HepG2 (cell line): ENCODE data around the gene TIMM9. TPM values are rescaled to one million over a fixed set of nuclear protein-coding genes. Genes with fewer than 3 reads are reported as not detected.

Experiments
- ATAC-seq: fragments of 200-7000 bp; cut with Tn5 transposase; 3 replicates; pipeline ENCODE4 v1.9.1; 2020; ENCODE audit warnings: mild to moderate bottlenecking, moderate library complexity
- BruUV-seq: library from RNA; stranded (reverse); fragments of 400-500 nt; replicated peaks from 2 replicates; lab custom pipeline; 2021; lab: Mats Ljungman, UMichigan
- CTCF ChIA-PET: fragments of 300-600 bp; formaldehyde crosslinking; extraction: SDS; loops from one replicate; lab custom pipeline; 2021; ENCODE audit warnings: low total read pairs, inconsistent platforms, low intra/inter-chr PET ratio; lab: Yijun Ruan, JAX
- POLR2A ChIA-PET: fragments of 350-600 bp; sonication (Branson Sonifier 250); formaldehyde crosslinking; loops from one replicate; lab custom pipeline; 2020; ENCODE audit warnings: antibody characterized with exemption, inconsistent platforms; lab: Yijun Ruan, JAX
- DNase-seq: peaks from one replicate; pipeline ENCODE4 v3.0.0-alpha.2; 2015; ENCODE audit warnings: low spot score
- FAIRE-seq: peaks from 3 replicates; lab custom pipeline; 2011; peaks lifted over from hg19 to GRCh38; lab: Jason Lieb, UNC
- H2AFZ ChIP-seq: one replicate; pipeline ENCODE4 v1.6.1; 2011; ENCODE audit warnings: low read length, inconsistent platforms
- H3K27ac ChIP-seq: fragments of 300-600 bp; 3 replicates; pipeline ENCODE4 v1.8.0; 2011; ENCODE audit warnings: mixed run types, mild to moderate bottlenecking, mixed read lengths, low read length, inconsistent platforms; ENCODE audit not compliant: insufficient read depth; ENCODE audit errors: extremely low read length
- H3K27me3 ChIP-seq, 2 experiments: fragments of 200-600 bp in 1 of 2; 2 replicates in 1 of 2; 3 replicates in 1 of 2; pipeline versions ENCODE4 v1.6.0 to v1.8.0; 2011; ENCODE audit warnings: low read length in 2 of 2, mild to moderate bottlenecking in 2 of 2, moderate library complexity in 2 of 2, inconsistent platforms in 1 of 2; ENCODE audit not compliant: insufficient read depth in 2 of 2, control insufficient read depth in 1 of 2
- H3K36me3 ChIP-seq, 2 experiments: fragments of 200-600 bp in 1 of 2; replicated peaks in 1 of 2; 2 replicates in 1 of 2; 3 replicates in 1 of 2; pipeline versions ENCODE4 v1.5.1 to v1.8.0; 2011; ENCODE audit warnings: low read length in 2 of 2, inconsistent platforms in 1 of 2; ENCODE audit not compliant: insufficient read depth in 2 of 2, control insufficient read depth in 1 of 2
- H3K4me1 ChIP-seq: 2 replicates; pipeline ENCODE4 v1.5.1; 2012; ENCODE audit warnings: low read length, inconsistent platforms; ENCODE audit not compliant: insufficient read depth
- H3K4me2 ChIP-seq: 2 replicates; pipeline ENCODE4 v1.6.0; 2011; ENCODE audit warnings: low read depth, low read length, inconsistent platforms
- H3K4me3 ChIP-seq, 3 experiments: fragments of 200-600 bp in 1 of 3; sonication (generic), shearing (Covaris generic) in 1 of 3; replicated peaks in 1 of 3; 2 replicates each; pipeline ENCODE4 v1.5.1; 2011 to 2016; ENCODE audit warnings: low read length in 3 of 3, inconsistent platforms in 2 of 3, low read depth in 2 of 3, mild to moderate bottlenecking in 2 of 3, control low read depth in 1 of 3, mixed read lengths in 1 of 3; ENCODE audit not compliant: insufficient read depth in 1 of 3
- H3K79me2 ChIP-seq: one replicate; pipeline ENCODE4 v1.6.1; 2011; ENCODE audit warnings: low read length, inconsistent platforms; ENCODE audit not compliant: insufficient read depth
- H3K9ac ChIP-seq: 2 replicates; pipeline ENCODE4 v1.6.0; 2011; ENCODE audit warnings: mild to moderate bottlenecking, low read depth, low read length, inconsistent platforms; ENCODE audit not compliant: insufficient read depth
- H3K9me3 ChIP-seq: 2 replicates; pipeline ENCODE4 v1.5.1; 2012; ENCODE audit warnings: mild to moderate bottlenecking, low read length
- H4K20me1 ChIP-seq: 2 replicates; pipeline ENCODE4 v1.6.0; 2011; ENCODE audit warnings: inconsistent platforms, mild to moderate bottlenecking, low read length, moderate library complexity; ENCODE audit not compliant: insufficient read depth
- MBNL3 ChIP-seq: fragments of 250-450 bp; sonication (Bioruptor Pico); conservative IDR thresholded peaks from 2 replicates; pipeline ENCODE4 v1.8.0; 2022; ENCODE audit warnings: mild to moderate bottlenecking, inconsistent platforms
- PLRG1 ChIP-seq: fragments of 450-650 bp; conservative IDR thresholded peaks from 2 replicates; pipeline ENCODE4 v1.6.1; 2016
- SUZ12 ChIP-seq: fragments of 150-350 bp; IDR thresholded peaks from 2 replicates; pipeline ENCODE4 v1.6.1; 2014; ENCODE audit warnings: low read depth, low read length
- ZNF782 ChIP-seq: sonication (generic); formaldehyde crosslinking; IDR thresholded peaks from 2 replicates; pipeline ENCODE4 v1.4.0; 2020; ENCODE audit warnings: missing genetic modification reagents, mild to moderate bottlenecking, borderline replicate concordance
- WGBS: methylation state at CpG from one replicate; pipeline ENCODE4 v1.1.6; 2017; ENCODE audit warnings: low lambda C conversion rate; 5-methylcytosine and 5-hydroxymethylcytosine counted together
- in situ Hi-C: cut with HindIII; loops from 2 replicates; pipeline ENCODE4 v1.10.0; 2017; ENCODE audit warnings: low pct_unique_long_range_greater_than_20kb; ENCODE audit not compliant: extremely low pct_ligation_motif_present
- intact Hi-C: fragments of 100-400 bp; cut with micrococcal nuclease; formaldehyde crosslinking; loops from one replicate; pipeline ENCODE4 v1.10.0; 2022; ENCODE audit not compliant: unreplicated experiment
- polyA plus RNA-seq, 8 experiments: library from polyadenylated mRNA; depleted of rRNA in 3 of 8; stranded (reverse) in 7 of 8; unstranded in 1 of 8; fragments of >200 nt; fragmentation: Illumina TruSeq in 4 of 8; extraction: Trizol in 4 of 8; gene quantifications; 2 replicates each; pipeline versions ENCODE4 v1.2.1 to v1.2.3, GENCODE V29; 2011 to 2016; ENCODE audit warnings: low read depth in 4 of 8, missing spikeins in 1 of 8, mixed read lengths in 1 of 8; ENCODE audit not compliant: insufficient read depth in 1 of 8
- total RNA-seq, 5 experiments: library from RNA; depleted of rRNA; stranded (reverse); fragments of >200 nt; fragmentation: Illumina TruSeq; extraction: Trizol; gene quantifications; 2 replicates each; pipeline ENCODE4 v1.2.3, GENCODE V29; 2016; ENCODE audit warnings: low read depth in 1 of 5
- TF ChIP-seq, protein P1 (sequence below): sonication (generic); formaldehyde crosslinking; conservative IDR thresholded peaks from 2 replicates; pipeline ENCODE4 v1.4.0; 2020; ENCODE audit warnings: missing genetic modification reagents
- TF ChIP-seq, protein P2 (sequence below): sonication (generic); formaldehyde crosslinking; IDR thresholded peaks from 2 replicates; pipeline ENCODE4 v1.5.0; 2020; ENCODE audit warnings: mild to moderate bottlenecking, missing genetic modification reagents

Gene TIMM9
- total and polyA plus RNA-seq, 2 of the 13 experiments (the other 11 are each of a cell fraction or from before 2014, with no cell fraction given): 30.5 to 42.5 TPM

DNA sequence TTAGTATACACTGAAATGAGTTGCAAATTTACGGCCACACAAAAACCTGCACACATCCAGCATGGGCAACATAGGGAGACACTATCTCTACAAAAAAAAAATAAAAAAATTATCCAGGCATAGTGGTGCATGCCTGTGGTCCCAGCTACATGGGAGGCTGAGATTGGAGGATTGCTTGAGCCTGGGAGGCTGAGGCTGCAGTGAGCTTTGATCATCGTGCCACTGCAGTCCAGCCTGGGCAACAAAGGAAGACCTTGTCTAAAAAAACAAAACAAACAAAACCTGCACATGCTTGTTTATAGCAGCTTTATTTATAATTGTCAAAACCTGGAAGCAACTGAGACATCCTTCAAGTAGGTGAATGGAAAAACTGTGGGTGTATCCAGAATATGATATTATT is 36.5 kb downstream of the TIMM9 start:
- no peak overlapping the region for H3K4me3 ChIP-seq
- no peak overlapping the region for H3K9ac ChIP-seq
- no peak overlapping the region for H2AFZ ChIP-seq
- no peak for FAIRE-seq
- ChIA-PET CTCF (no interaction called here), POLR2A (no interaction called here)
- in situ Hi-C loops: no loop called here
- no peaks in the 10 kb centered on the region for H3K9me3 ChIP-seq
- 65% methylated on average over 2 of the region's 2 CpGs for WGBS
- no peak for TF ChIP-seq MBNL3 (CRISPR knock-in tag)
- no peak for TF ChIP-seq ZNF782 (CRISPR knock-in tag)
- TF ChIP-seq PLRG1: no peak
- TF ChIP-seq, protein P1, sequence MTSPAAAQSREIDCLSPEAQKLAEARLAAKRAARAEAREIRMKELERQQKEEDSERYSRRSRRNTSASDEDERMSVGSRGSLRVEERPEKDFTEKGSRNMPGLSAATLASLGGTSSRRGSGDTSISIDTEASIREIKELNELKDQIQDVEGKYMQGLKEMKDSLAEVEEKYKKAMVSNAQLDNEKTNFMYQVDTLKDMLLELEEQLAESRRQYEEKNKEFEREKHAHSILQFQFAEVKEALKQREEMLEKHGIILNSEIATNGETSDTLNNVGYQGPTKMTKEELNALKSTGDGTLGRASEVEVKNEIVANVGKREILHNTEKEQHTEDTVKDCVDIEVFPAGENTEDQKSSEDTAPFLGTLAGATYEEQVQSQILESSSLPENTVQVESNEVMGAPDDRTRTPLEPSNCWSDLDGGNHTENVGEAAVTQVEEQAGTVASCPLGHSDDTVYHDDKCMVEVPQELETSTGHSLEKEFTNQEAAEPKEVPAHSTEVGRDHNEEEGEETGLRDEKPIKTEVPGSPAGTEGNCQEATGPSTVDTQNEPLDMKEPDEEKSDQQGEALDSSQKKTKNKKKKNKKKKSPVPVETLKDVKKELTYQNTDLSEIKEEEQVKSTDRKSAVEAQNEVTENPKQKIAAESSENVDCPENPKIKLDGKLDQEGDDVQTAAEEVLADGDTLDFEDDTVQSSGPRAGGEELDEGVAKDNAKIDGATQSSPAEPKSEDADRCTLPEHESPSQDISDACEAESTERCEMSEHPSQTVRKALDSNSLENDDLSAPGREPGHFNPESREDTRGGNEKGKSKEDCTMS (CRISPR knock-in tag): no peak
- no peak for TF ChIP-seq SUZ12
- TF ChIP-seq, protein P2, sequence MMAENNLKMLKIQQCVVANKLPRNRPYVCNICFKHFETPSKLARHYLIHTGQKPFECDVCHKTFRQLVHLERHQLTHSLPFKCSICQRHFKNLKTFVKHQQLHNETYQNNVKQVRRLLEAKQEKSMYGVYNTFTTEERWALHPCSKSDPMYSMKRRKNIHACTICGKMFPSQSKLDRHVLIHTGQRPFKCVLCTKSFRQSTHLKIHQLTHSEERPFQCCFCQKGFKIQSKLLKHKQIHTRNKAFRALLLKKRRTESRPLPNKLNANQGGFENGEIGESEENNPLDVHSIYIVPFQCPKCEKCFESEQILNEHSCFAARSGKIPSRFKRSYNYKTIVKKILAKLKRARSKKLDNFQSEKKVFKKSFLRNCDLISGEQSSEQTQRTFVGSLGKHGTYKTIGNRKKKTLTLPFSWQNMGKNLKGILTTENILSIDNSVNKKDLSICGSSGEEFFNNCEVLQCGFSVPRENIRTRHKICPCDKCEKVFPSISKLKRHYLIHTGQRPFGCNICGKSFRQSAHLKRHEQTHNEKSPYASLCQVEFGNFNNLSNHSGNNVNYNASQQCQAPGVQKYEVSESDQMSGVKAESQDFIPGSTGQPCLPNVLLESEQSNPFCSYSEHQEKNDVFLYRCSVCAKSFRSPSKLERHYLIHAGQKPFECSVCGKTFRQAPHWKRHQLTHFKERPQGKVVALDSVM: peak; percentile 91
- no TSS peak for BruUV-seq
- no peaks in the 10 kb centered on the region for H4K20me1 ChIP-seq
- intact Hi-C loops: no loop called here
- no peaks in the 10 kb centered on the region; a peak in 1 of 5 replicates for H3K36me3 ChIP-seq
- H3K27ac ChIP-seq: no peak overlapping the region
- no peaks in the 10 kb centered on the region for H3K27me3 ChIP-seq
- no peaks in the 10 kb centered on the region for H3K79me2 ChIP-seq
- no peak for ATAC-seq
- no peak for DNase-seq
- H3K4me1 ChIP-seq: peaks cover 9% of the 10 kb centered on the region
- H3K4me2 ChIP-seq: no peak overlapping the region
